ENCODE data around the gene SLC27A5.

- TF ChIP-seq POLR2A (IDR thresholded peaks at IDR 0.05) (no peak), CTCF (IDR thresholded peaks at IDR 0.05) (no peak)
Observed at GRCh38 chr19:58548859-58549663, 37.3 kb upstream of the SLC27A5 start.

Measured in uterus (tissue), 2 donors.